ENCODE measurements around the gene IRF7. TPM values are rescaled to one million over a fixed set of nuclear protein-coding genes. Genes with fewer than 3 reads are reported as not detected.

The IRF7 gene
- total RNA-seq, 1 experiment from 2014 or later: 15.2 TPM

DNA sequence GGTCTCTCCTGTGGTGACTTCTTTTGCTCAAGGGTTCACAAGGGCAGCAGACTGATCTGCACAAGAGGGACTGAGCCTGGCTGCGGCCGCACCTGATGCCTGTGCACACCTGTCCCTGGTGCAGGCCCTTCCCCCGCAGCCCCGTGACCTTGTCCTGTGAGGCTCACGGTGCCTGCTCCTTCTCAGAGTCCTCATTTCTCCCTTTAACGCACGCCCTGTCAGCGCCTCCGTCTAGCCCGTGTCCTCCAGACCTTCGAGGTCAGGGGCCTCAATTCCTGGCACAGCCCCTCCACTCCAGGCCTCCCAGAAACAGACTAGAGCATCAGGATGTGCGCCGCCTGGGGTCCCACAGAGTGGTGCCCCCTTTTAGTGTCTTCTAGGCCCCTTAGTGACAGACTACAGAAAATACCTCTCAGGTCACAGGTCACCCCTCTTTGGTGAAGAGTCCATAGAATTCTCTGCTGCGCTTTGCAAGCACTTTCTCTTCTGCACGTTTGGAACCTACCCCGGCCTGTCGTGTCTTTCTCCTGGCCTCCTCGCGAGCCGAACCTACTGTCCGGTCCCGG, 20.3 kb upstream of the IRF7 start:
- intact Hi-C loops (cut with micrococcal nuclease): no loop called here
- BruUV-seq (replicated peaks): no TSS peak
- no peak overlapping the region for H2AFZ ChIP-seq (ENCODE audit: low read depth, low read length, poor library complexity, severe bottlenecking)
- H4K20me1 ChIP-seq (ENCODE audit: insufficient read depth): no peaks in the 10 kb centered on the region
- POLR2A ChIA-PET: no interaction called here
- no peak for TF ChIP-seq CBX3 (IDR thresholded peaks at IDR 0.05; ENCODE audit: low read depth)
- no peak for TF ChIP-seq ELF1 (IDR thresholded peaks at IDR 0.05; ENCODE audit: borderline replicate concordance, low read depth)
- no peak for TF ChIP-seq JUND (IDR thresholded peaks at IDR 0.05)
- TF ChIP-seq SRF (IDR thresholded peaks at IDR 0.05; ENCODE audit: low read depth): no peak
- no peak for TF ChIP-seq POLR2AphosphoS5 (IDR thresholded peaks at IDR 0.05; ENCODE audit: low read depth, low read length)
- TF ChIP-seq, protein P1, sequence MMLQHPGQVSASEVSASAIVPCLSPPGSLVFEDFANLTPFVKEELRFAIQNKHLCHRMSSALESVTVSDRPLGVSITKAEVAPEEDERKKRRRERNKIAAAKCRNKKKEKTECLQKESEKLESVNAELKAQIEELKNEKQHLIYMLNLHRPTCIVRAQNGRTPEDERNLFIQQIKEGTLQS (IDR thresholded peaks at IDR 0.05): no peak
- no peak for TF ChIP-seq YY1 (IDR thresholded peaks at IDR 0.05; ENCODE audit: extremely low read depth, insufficient replicate concordance, low read depth, low read length)
- TF ChIP-seq ZNF274 (IDR thresholded peaks at IDR 0.05; ENCODE audit: low read depth, low read length): no peak
- TF ChIP-seq FOSL1 (IDR thresholded peaks at IDR 0.05; ENCODE audit: low read depth): no peak
- no peak for TF ChIP-seq TCF7L2 (IDR thresholded peaks at IDR 0.05; ENCODE audit: borderline replicate concordance, extremely low read depth, insufficient read depth, insufficient read length)
- no peak for TF ChIP-seq SIN3A (IDR thresholded peaks at IDR 0.05; ENCODE audit: low read depth)
- no peak for TF ChIP-seq SP1 (IDR thresholded peaks at IDR 0.05; ENCODE audit: low read depth)
- TF ChIP-seq, protein P2, sequence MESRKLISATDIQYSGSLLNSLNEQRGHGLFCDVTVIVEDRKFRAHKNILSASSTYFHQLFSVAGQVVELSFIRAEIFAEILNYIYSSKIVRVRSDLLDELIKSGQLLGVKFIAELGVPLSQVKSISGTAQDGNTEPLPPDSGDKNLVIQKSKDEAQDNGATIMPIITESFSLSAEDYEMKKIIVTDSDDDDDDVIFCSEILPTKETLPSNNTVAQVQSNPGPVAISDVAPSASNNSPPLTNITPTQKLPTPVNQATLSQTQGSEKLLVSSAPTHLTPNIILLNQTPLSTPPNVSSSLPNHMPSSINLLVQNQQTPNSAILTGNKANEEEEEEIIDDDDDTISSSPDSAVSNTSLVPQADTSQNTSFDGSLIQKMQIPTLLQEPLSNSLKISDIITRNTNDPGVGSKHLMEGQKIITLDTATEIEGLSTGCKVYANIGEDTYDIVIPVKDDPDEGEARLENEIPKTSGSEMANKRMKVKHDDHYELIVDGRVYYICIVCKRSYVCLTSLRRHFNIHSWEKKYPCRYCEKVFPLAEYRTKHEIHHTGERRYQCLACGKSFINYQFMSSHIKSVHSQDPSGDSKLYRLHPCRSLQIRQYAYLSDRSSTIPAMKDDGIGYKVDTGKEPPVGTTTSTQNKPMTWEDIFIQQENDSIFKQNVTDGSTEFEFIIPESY (IDR thresholded peaks at IDR 0.05; ENCODE audit: extremely low read depth, insufficient replicate concordance, low read length): no peak
- TF ChIP-seq, protein P3, sequence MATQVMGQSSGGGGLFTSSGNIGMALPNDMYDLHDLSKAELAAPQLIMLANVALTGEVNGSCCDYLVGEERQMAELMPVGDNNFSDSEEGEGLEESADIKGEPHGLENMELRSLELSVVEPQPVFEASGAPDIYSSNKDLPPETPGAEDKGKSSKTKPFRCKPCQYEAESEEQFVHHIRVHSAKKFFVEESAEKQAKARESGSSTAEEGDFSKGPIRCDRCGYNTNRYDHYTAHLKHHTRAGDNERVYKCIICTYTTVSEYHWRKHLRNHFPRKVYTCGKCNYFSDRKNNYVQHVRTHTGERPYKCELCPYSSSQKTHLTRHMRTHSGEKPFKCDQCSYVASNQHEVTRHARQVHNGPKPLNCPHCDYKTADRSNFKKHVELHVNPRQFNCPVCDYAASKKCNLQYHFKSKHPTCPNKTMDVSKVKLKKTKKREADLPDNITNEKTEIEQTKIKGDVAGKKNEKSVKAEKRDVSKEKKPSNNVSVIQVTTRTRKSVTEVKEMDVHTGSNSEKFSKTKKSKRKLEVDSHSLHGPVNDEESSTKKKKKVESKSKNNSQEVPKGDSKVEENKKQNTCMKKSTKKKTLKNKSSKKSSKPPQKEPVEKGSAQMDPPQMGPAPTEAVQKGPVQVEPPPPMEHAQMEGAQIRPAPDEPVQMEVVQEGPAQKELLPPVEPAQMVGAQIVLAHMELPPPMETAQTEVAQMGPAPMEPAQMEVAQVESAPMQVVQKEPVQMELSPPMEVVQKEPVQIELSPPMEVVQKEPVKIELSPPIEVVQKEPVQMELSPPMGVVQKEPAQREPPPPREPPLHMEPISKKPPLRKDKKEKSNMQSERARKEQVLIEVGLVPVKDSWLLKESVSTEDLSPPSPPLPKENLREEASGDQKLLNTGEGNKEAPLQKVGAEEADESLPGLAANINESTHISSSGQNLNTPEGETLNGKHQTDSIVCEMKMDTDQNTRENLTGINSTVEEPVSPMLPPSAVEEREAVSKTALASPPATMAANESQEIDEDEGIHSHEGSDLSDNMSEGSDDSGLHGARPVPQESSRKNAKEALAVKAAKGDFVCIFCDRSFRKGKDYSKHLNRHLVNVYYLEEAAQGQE (IDR thresholded peaks at IDR 0.05; ENCODE audit: low read depth): no peak
- TF ChIP-seq RAD21 (IDR thresholded peaks at IDR 0.05; ENCODE audit: low read depth): no peak
- TF ChIP-seq POLR2A (IDR thresholded peaks at IDR 0.05; ENCODE audit: borderline replicate concordance, extremely low read depth, insufficient read depth, insufficient read length): no peak
- TF ChIP-seq, protein P4, sequence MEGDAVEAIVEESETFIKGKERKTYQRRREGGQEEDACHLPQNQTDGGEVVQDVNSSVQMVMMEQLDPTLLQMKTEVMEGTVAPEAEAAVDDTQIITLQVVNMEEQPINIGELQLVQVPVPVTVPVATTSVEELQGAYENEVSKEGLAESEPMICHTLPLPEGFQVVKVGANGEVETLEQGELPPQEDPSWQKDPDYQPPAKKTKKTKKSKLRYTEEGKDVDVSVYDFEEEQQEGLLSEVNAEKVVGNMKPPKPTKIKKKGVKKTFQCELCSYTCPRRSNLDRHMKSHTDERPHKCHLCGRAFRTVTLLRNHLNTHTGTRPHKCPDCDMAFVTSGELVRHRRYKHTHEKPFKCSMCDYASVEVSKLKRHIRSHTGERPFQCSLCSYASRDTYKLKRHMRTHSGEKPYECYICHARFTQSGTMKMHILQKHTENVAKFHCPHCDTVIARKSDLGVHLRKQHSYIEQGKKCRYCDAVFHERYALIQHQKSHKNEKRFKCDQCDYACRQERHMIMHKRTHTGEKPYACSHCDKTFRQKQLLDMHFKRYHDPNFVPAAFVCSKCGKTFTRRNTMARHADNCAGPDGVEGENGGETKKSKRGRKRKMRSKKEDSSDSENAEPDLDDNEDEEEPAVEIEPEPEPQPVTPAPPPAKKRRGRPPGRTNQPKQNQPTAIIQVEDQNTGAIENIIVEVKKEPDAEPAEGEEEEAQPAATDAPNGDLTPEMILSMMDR (IDR thresholded peaks at IDR 0.05 in 2 of 3, conservative IDR thresholded peaks at IDR 0.05 in 1 of 3; ENCODE audit: borderline replicate concordance in 1 of 3, insufficient read depth in 1 of 3, low read depth in 2 of 3, low read length in 2 of 3): no peak
- TF ChIP-seq, protein P5, sequence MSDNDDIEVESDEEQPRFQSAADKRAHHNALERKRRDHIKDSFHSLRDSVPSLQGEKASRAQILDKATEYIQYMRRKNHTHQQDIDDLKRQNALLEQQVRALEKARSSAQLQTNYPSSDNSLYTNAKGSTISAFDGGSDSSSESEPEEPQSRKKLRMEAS (IDR thresholded peaks at IDR 0.05): no peak
- TF ChIP-seq EGR1 (IDR thresholded peaks at IDR 0.05; ENCODE audit: low read depth): no peak
- H3K4me3 ChIP-seq (replicated peaks in 1 of 2; ENCODE audit: low read depth in 1 of 2, low read length in 2 of 2): no peak overlapping the region
- CTCF ChIA-PET: no interaction called here
- no peak overlapping the region for H3K4me2 ChIP-seq (ENCODE audit: low read length)
- no peak overlapping the region for H3K27ac ChIP-seq (ENCODE audit: low read depth, low read length)
- H3K36me3 ChIP-seq (ENCODE audit: control insufficient read depth in 1 of 2, insufficient read depth in 2 of 2, low read length in 2 of 2): no peaks in the 10 kb centered on the region
- no peaks in the 10 kb centered on the region for H3K9me3 ChIP-seq (ENCODE audit: control insufficient read depth in 1 of 2, insufficient read depth in 1 of 2, low read depth in 1 of 2, low read length in 2 of 2)
- no peaks in the 10 kb centered on the region for H3K27me3 ChIP-seq (ENCODE audit: insufficient read depth, low read length)
- DNase-seq (ENCODE audit: low read depth, low spot score) (no peak), ATAC-seq (no peak)
- H3K9ac ChIP-seq (ENCODE audit: low read length): no peak overlapping the region
- H3K79me2 ChIP-seq (ENCODE audit: insufficient read depth, low read length): no peaks in the 10 kb centered on the region
- RAD21 ChIA-PET (ENCODE audit: low non-redundant PET in 1 of 2, low total read pairs in 2 of 2, uncharacterized antibody in 2 of 2, unreplicated experiment in 2 of 2): no interaction called here
- no peaks in the 10 kb centered on the region for H3K9me2 ChIP-seq (ENCODE audit: insufficient read depth)
- H3K4me1 ChIP-seq (ENCODE audit: control insufficient read depth in 1 of 2, insufficient read depth in 2 of 2, low read length in 2 of 2): no peaks in the 10 kb centered on the region
